HG02943 (cell line): ENCODE results near the gene ADCY1.

ENCODE experiments used
- ATAC-seq: cut with Tn5 transposase; IDR thresholded peaks from one replicate; pipeline ENCODE4 v1.9.1; 2021; ENCODE audit warnings: mild to moderate bottlenecking, low read depth, moderate library complexity; ENCODE audit not compliant: unreplicated experiment

ADCY1 gene

DNA sequence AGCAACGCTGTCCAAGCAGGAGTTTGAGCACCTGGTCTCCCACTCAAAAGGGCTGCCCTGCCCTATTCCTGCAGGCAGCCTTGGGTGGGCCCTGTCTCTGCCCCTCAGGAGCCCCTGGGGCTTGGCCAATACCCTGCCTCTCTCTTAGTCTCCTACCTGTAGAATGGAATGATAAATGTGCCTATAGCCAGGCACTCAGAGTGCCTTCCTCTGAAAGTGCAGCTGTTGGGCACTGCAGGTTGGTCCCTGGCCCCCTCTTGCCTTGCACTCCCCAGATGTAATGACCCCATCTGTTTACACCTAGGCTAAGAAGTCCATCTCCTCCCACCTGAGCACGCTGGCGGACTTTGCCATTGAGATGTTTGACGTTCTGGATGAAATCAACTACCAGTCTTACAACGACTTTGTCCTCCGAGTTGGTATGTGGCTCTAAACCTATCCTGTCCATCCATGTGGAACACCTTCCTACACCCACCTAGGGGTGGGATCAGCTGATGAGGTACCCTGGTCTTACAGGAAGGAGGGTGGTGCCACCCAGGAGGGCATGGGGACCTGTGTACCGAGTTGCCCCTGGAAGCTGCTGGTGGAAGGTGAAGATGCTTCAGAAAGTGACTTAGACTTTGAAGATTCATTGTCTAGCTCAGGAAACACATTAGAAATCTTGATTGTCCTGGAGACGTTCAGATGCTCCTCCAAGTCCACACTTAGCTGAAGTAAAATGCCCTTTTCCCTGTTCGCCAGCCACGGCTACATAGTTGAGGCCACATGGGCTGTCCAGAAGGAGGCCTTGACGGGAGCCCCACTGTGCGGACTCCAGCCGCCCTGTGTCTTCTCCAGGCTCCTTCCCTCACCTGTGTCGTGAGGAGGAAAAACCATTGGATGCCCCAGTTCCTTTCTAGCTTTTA lies 134.1 kb downstream of the ADCY1 start:
- ATAC-seq, result no peak

DNA sequence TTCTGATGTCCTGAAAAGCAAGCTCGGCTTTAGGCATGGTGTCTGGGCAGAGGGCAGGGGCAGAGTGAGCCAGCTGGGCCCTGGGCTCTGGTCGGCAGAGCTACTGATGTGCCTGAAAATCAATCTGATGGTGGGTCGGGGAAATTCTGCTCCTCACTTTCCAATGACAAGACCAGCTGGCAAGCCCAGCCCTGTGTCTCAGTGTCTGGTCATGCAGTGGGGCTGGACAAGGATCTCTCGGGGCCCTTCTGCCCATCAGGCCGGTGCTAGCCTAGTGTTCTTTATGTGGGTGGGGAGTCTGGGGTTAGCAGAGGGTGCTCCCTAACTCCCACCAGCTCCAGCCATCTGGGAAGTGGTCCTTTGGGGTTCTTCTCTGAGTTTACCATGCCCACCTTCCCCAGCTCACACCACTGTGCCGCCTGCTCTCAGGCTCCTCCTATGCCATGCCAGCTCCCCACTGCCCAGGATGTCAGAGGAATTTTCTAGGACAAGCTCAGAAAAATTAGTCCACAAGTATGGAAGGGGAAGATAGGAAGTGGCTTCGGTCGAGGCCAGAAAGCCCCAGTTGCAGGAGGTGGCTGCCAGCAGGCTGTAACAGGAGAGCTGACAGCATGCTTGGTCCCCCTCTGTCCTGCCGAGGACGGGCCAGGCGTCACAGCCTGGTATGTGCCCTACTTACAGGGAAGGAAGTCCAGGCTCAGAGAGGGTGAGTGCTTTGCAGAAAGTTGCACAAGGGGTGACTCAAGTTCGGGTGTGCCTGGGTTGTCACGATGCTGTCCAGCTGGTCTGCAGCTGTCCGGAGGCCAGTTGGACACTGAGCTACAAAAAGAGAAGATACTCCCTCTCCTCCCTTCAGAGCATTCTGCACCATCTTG lies 135.2 kb downstream of the ADCY1 start:
- ATAC-seq, result no peak

DNA sequence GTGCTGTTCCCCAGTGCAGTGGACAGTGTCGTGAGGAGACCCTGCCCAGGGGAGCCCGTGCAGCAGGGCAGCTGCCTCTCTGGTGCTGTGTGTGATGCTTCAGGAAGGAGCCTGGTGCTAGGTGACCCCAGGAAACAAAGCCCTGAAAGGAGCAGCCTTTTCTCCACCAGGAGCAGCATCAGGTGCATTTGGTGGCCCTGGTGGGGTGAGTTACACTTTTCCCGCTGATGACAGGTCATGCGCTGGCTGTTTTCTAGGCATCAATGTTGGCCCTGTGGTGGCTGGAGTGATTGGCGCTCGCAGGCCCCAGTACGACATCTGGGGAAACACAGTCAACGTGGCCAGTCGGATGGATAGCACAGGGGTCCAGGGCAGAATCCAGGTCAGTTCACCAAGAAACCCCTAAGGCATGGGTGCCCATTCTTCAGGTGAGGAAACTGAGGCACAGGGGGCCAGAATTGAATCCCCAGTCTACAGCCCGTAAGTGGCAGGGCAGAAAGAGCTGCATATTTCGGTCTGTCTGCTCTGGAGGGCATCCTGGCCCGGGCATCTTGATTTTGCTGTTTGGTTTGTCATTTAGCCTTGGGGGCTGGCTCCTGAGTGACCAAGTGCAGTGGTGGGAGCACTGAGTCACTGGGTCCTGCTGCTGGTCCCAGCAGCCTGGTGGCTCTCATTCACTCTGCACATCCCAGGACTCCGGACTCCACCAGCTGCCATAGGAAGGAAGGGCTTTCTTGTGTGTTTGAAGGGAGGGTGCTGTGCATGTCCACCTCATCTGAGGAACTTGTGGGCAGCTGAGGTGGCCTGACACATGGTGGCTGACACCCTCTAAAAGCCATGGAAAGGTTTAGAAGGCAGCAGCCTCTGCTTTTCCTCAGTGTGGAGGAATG lies 136.3 kb downstream of the ADCY1 start:
- no peak for ATAC-seq

DNA sequence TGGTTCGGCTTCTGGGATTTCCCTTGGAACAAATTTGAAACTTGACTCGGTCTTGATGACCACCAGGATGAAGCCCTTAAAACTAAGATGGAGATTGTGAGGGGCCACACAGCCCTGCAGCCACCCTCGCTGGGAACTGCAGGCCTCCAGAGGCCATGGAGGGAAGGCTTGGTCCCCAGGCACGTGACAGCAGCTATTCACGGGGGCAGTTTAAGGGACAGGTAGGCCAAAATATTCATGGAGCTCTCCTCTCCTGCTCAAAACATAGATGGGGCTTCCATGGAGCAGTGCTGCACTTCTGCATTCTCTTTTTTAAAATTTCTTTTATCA lies 137.0 kb downstream of the ADCY1 start:
- ATAC-seq, result no peak

DNA sequence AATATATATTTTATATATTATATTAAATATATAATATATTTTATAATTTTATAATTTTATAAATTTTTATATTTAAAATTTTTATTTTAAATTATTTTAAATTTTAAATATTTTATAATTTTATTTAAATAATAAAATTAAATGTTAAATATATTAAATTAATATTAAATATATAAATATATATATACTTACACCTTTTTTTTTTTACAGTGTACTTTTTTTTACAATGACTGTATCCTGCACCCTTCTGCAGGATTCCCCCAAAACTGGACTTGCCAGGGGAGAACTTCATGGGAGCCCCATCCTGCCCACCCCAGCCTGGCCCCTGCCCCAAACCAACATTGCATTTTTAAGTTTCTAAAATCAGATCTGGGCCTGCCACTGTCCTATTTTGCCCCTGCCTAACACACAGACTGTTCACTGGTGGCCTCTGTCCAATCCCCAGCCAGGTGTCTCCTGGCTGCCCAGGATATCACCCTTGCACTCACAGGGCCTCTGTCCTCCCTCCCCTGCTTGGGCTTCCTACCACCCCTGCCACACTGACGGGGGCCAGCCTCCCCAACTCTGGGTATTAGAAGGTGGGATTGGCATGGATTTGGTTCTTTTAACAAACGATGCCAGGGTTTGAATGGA lies 138.0 kb downstream of the ADCY1 start:
- ATAC-seq, result no peak

DNA sequence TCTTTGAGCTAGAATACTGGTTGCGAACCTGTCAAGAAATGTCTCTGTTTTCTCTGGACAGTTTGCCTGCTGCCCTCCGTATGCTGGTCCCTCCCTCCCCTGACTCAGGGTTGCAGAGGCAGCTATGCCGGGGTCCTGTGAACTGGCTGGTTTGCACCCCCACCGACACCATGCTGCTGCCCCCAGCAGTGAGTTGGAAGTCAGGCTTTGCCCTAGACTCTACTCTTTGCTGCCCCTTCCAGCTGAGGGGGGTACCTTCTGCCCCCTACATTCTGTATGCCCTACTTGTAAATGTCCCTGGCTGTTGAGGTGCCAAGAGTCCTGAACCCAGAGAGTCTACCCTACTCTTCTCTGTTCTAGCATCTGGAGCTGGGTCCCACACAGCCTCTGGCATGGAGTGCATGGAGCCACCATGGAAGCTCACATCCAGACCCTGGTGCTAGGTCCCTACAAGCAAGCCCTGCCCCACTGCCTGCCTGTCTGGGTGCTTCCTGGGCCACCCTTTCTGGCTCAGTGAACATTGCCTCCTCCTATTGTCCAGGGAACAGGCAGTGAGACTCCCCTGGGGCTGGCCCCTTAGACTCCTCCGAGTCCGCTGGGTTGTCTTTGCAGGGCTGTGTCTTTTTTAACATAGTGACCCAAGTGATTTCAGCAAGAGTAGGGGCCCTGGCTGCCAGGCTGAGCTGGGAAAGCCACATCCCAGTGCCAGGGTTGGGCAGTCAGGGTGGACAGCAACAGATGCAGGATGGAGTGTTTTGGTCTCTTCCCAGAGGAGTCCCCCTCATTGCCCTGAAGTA lies 138.9 kb downstream of the ADCY1 start:
- no peak for ATAC-seq

DNA sequence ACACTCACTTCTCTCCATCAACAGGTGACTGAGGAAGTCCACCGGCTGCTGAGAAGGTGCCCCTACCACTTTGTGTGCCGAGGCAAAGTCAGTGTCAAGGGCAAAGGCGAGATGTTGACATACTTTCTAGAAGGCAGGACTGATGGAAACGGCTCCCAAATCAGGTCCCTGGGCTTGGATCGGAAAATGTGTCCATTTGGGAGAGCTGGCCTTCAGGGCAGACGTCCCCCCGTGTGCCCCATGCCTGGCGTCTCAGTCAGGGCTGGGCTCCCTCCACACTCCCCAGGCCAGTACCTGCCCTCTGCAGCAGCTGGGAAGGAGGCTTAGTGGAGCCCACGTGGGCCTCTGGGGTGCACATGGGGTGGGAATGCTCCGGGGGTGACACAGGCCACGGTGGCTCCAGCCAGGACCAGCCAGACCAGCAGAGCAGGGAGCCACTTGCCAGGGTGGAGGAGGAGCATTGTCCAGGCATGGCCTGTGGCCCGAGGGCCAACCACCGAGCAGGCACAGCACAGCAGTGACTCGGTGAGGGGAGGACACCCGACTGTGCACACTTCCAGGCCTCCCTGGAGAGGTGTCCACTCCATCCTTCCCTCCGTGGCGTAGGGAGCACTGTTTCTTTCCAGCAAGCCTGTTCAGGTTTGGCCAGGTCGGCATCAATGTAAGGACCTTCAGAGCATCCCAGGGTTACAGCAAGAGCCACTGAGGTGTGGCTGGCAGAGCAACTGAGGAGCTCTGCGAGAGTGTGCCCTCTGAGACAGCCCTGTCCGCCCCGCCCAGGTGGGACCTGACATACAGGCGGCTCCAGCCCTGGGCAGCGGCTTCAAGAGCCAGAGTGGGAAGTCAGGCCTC lies 139.7 kb downstream of the ADCY1 start:
- ATAC-seq, result no peak

DNA sequence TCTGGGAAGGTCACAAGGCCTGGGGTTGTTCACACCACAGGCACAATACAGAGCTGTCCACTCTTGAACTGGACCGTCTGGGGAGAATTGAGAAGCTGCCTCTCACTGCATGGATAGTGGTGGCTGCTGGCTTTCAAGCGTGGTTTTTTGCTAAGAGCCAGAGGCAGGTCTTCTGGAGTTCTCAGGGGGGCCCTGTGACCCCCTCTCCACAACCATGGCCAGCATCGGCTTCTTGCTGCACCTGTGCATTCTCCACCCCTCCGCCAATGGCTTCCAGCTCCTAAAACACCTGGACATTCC lies 140.3 kb downstream of the ADCY1 start:
- no peak for ATAC-seq

DNA sequence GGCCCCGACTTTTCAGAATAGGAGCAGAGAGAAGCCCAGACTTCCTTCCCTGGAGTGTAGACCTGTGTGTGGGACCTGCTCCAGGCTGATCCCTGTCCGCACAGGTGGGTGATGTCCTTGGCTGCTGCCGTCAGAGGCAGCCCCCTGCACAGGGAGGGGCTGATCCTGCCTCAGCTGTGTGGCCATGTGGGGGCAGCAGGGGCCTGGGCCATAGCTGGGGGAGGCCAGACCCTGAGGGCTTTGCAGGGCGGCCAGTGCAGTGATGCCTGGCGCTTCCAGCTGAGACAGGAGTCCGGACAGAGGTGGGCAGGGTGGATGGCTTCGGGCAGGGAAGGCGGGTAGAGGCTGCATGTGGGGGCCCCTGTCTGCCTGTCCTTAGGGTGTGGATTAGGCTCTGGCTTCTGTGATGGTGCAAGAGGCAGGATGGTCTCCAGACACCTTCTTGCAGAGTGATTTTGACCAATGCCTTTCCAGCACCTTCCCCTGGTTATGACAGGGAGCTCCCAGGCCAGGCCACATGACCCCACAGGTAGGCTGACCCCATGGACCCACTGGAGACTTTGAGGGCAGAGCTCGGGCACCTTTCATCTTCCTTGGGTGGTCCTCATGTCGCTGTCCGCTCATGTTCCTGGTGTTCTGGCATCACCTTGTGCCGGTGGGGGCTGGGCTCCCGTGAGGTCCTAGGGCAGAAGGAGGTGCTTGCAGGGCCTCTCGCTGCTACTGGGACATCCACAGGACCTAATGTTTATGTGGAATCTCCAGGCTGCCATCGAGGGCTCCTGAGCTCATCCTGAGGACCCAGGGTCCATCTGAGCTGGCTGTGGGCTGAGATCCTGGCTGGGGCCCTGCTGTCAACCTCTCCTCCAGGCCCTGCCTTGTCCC lies 141.5 kb downstream of the ADCY1 start:
- no peak for ATAC-seq

DNA sequence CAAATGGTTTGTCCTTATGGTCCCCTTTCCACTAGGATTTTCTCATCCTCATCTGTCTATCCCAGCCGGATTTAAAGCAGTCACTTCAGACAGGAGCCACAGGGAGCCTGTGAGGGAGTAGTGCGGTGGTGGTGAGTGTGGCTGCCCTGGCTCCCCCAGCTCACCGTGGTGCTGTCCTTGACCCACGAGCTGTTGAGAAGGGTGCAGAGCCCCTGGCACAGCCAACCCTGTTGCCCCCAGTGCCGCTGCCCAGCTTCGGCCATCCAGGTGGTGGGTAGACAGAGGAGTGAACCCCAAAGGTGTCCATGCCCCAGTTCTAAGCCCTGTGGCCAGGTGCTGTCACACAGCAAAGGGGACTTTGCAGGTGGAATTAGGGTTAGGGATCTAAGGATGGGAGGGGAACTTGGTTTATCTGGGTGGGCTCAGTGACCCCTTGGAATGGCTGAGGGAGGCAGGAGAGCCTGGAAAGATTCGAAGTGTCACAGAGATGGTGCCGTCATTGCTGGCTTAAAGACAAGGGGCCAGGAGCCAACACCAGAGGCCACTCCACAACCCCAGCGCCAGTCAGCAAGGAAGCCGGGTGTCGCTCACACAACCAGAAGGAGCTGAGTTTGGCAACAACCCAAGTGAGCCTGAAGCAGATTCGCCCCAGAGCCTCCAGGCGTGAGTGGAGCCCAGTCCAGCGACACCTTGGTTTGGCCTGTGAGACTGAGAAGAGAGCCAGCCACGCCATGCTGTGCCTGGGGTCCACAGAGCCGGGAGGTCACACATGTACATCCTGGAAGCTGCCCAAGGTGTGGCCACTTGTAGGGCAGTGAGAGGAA lies 142.4 kb downstream of the ADCY1 start:
- ATAC-seq, result no peak

DNA sequence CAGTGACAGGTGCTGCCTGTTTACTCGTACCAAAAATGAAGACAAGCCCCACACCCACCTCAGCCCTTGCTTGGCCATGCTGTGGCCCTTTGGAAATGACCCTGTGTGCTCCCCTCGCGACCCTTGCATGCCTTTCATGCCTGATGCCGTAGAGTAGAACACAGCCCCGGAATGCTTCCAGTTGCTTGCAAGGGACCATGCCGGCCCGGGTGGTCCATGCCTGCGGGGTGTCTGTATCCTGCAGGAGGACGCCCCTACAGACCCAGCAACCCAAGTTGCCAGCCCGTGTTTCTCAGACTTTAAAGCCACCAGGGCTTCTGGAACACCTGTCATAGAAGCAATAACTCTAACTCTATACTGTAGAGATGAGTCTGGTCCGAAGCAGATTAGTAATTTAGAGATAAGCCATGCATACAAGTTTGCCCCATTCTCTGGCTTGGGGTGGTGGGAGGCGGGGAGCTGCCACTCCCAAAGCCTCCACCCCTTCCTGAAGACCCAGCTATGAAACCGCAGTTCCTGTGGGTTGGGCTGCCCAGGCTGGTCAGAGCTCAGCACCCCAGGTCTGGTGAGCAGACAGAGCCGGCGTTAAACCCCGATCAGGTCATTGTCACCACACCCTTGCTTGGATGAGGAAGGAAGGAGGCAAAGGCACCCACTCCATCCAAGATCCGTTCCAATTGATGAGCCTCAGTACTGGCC lies 143.5 kb downstream of the ADCY1 start:
- no peak for ATAC-seq

DNA sequence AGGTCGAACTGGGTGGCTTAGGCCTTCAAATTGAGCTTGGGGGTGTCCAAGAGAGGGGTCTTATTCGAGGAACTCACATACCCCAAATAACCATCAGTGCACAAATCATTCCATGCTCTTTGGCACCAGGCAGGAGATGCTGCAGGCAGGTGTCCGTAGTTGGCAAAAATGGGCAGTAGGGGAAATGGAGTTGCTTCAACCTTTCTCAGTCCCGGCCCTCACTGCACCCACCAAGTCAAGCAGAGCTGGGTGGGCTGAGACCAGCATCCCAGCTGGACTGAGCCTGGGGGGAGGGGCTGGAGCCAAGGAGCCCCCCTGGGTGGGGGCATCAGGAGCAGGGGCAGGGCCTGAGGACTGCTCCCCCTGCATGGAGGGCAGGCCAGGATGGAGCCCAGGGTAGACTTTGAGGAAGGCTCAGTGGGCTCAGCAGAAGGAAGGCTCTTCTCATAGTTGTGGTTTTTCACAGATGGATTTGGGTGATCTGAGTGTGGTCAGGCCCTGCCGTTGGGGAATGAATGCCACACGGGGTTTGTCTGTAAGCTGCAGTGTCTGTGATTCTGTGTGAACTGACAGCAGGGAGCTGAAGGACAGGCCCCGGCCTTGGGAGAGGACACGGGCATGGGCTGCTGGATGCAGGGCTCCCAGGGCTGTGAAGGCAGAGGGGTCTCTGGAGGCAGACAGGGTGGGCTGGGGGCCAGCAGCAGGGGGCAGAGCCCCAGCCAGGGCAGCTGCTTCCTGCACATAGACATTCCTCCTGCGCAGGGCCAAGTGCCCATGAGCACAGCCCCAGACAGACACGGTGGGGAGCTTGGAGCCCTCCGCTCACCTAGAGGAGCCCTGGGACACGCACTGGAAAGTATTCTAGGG lies 144.5 kb downstream of the ADCY1 start:
- no peak for ATAC-seq

DNA sequence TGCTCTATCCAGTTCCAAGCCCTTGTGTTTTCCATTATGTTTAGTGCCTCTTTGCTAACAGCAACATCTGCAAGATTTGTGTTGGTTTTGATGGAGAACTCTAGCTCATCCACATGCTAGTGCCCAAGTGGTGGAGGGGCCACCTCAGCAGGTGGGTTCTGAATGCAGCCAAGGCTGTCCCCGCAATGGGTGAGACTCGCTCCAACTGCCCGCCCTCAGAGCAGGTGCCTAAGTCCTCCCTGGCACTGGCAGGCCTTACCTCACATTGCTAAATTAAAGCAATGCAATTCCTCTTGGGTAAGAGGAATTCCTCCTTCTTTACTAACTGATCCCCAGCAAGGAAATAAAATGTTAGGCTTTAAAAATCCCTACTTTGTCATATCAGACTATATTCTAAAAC lies 146.8 kb downstream of the ADCY1 start:
- ATAC-seq, result no peak

DNA sequence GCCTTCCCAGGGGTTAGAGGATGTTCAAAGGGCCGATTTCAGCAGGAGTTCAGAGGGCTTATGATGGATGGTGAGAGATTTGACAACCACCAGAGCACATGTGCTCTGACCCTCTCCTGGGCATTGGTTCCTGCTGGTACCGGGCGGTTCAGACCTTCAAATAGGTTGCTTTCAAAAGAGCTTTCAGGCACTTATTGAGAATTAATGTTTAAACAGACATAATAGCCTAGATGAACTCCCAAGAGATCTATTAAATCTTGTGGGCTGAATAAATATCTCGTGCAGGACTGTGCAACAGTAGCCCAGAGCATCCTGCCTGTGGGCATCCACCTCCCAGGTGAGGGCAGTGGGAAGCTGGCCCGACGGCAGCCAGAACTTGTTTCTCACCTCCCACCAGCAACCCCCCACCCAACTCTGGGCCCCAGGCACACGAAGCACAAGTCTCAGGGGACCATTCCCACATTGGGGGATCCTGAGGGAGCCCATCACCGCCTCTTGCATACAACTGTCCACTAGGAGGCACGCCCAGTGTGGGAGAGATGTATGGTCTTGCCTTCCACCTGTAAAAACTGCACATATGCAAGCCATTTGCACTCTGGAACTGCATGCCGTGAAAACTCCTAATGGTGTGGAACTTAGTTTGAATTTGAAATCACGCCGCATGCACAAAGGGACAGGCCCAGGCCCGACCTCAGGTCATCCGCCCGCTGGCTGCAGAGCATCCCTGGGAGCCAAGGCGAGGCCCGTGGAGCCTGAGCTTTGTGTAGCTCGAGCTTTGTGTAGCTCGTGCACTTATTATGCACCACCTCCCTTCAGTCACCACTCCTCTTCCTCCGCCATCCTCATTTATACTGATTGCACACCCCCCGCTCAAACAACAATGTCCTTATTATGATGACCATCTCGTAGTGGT lies 147.8 kb downstream of the ADCY1 start:
- ATAC-seq, result no peak
